ENCODE results near the gene AKAP13. TPM values are rescaled to one million over a fixed set of nuclear protein-coding genes. Genes with fewer than 3 reads are reported as not detected.
A peak's percentile ranks its signal among the peaks of the same experiment; 100 is the strongest.

AKAP13 gene
- total and polyA plus RNA-seq, 2 of the 8 experiments (the other 6 are each of a cell fraction or from before 2014, with no cell fraction given), result 14.0 to 46.2 TPM

GRCh38 chr15:85379403-85380131, 836 bp upstream of the AKAP13 start:
- Histone ChIP-seq H3K23ac (ENCODE audit: insufficient read length) (no peak overlapping the region), H3K23me2 (ENCODE audit: low read depth, low read length) (peaks cover 4% of the 10 kb centered on the region), H3K27ac (ENCODE audit: low read depth, low read length) (no peak overlapping the region), H3K27me3 (replicated peaks in 1 of 4; ENCODE audit: control insufficient read depth in 3 of 4, extremely low read depth in 1 of 4, insufficient read depth in 3 of 4, low read length in 3 of 4) (no peaks in the 10 kb centered on the region), H2BK5ac (ENCODE audit: low read depth, low read length) (no peak overlapping the region), H3K36me3 (ENCODE audit: control insufficient read depth in 2 of 4, insufficient read depth in 4 of 4, low read length in 3 of 4) (no peaks in the 10 kb centered on the region), H2BK20ac (ENCODE audit: low read length) (no peak overlapping the region), H3K9me3 (ENCODE audit: insufficient read depth in 2 of 2, low read depth in 1 of 2, low read length in 1 of 2) (no peaks in the 10 kb centered on the region), H3K79me1 (ENCODE audit: low read depth, low read length) (peaks cover 2% of the 10 kb centered on the region), H2BK120ac (replicated peaks; ENCODE audit: low read depth, low read length) (no peak overlapping the region), H4K91ac (replicated peaks; ENCODE audit: insufficient read length, low read length) (no peak overlapping the region), H3K4me1 (replicated peaks in 1 of 4; ENCODE audit: control insufficient read depth in 3 of 4, insufficient read depth in 4 of 4, low read length in 3 of 4) (peaks cover 0 to 3% (median 0%) of the 10 kb centered on the region in 4 experiments; a peak in 2 of 7 replicates), H2AFZ (ENCODE audit: low read length) (peak overlapping the region; percentile 85), H4K20me1 (replicated peaks in 1 of 2; ENCODE audit: control insufficient read depth in 1 of 2, insufficient read depth in 2 of 2, low read length in 2 of 2) (peaks cover 3 to 5% of the 10 kb centered on the region in 2 experiments), H2BK12ac (ENCODE audit: low read depth, low read length) (no peak overlapping the region), H3K56ac (replicated peaks; ENCODE audit: insufficient read length, low read depth, low read length) (no peak overlapping the region), H4K5ac (ENCODE audit: insufficient read length, low read depth, low read length) (no peak overlapping the region), H3K18ac (ENCODE audit: extremely low read depth, low read length) (no peak overlapping the region; the same call in 1 of the 2 replicates), H2AK5ac (ENCODE audit: low read depth, low read length) (no peak overlapping the region), H3K4me2 (ENCODE audit: insufficient read depth in 1 of 2, low read depth in 2 of 2, low read length in 2 of 2) (peak overlapping the region; percentile 88 to 99), H3K79me2 (ENCODE audit: control insufficient read depth in 1 of 2, insufficient read depth in 2 of 2, low read length in 2 of 2) (peaks cover 6 to 31% of the 10 kb centered on the region in 2 experiments), H3K9ac (replicated peaks in 1 of 4; ENCODE audit: extremely low read depth in 1 of 4, low read depth in 3 of 4, low read length in 3 of 4) (peak overlapping the region in 3 of 4 experiments; percentile 25 to 62 (median 46); a peak in 5 of 7 replicates), H3K4ac (replicated peaks; ENCODE audit: insufficient read length, low read depth, low read length) (no peak overlapping the region), H3K14ac (ENCODE audit: insufficient read length) (no peak overlapping the region), H4K8ac (ENCODE audit: extremely low read depth, insufficient read depth, low read length) (no peak overlapping the region), H2BK15ac (ENCODE audit: low read length) (no peak overlapping the region), H3K4me3 (ENCODE audit: extremely low read depth in 1 of 4, insufficient read depth in 2 of 4, low read depth in 3 of 4, low read length in 4 of 4) (peak overlapping the region; percentile 54 to 72 (median 60))
- FAIRE-seq, result no peak
- TF ChIP-seq TAF7 (optimal IDR thresholded peaks at IDR 0.05; ENCODE audit: borderline replicate concordance, low read depth, low read length), result no peak
- peak; percentile 5; the same call in 1 of the 2 replicates for TF ChIP-seq PHF8 (conservative IDR thresholded peaks at IDR 0.05; ENCODE audit: low read depth, low read length)
- TF ChIP-seq SIN3A (conservative IDR thresholded peaks at IDR 0.05 in 1 of 2, IDR thresholded peaks at IDR 0.05 in 1 of 2; ENCODE audit: low read depth in 1 of 2, low read length in 2 of 2), result 0 out of 4 replicates have a peak, but pooled peaks of 1 of the 2 experiments have one; percentile 14
- POLR2A ChIA-PET (ENCODE audit: partially characterized antibody), result interaction anchor here (0.7 to 1.5 kb wide), 5 partner anchors 9 to 26 kb away, joined by 3 to 5 read pairs (median 3); no protein-coding TSS in a partner anchor
- no peak for DNase-seq (ENCODE audit: low read depth in 1 of 2, low spot score in 2 of 2)
- CTCF ChIA-PET (ENCODE audit: partially characterized antibody), result interaction anchor here (1.2 kb wide), 1 partner anchor 49 kb away, joined by 3 read pairs; no protein-coding TSS in a partner anchor
- 6% methylated on average over 19 of the region's 19 CpGs; no CpG with 5 or more reads in 1 of the 2 experiments for WGBS, 2 experiments (ENCODE audit: extremely low coverage in 1 of 2, insufficient coverage in 1 of 2, insufficient read length in 1 of 2, insufficient replicate concordance in 2 of 2, low coverage in 1 of 2, low lambda C conversion rate in 2 of 2, missing lambda C conversion rate in 1 of 2)

Measured in H1 (cell line).